ENCODE results near the gene TPCN2.

Gene TPCN2

GRCh38 chr11:69116671-69117070 lies 67.9 kb downstream of the TPCN2 start:
- no peak overlapping the region for H3K27ac ChIP-seq
- in situ Hi-C loops (cut with HindIII; ENCODE audit: low pct_ligation_motif_present, low sequenced_read_pairs) = loop anchor here (10.0 to 25.0 kb wide), 2 partner anchors 118 to 546 kb away; no protein-coding TSS in a partner anchor
- DNase-seq = no peak
- H3K36me3 ChIP-seq (replicated peaks) = no peaks in the 10 kb centered on the region
- no peak for TF ChIP-seq CTCF (IDR thresholded peaks at IDR 0.05; ENCODE audit: low read depth, low read length, missing control alignments)
- no peaks in the 10 kb centered on the region for H3K27me3 ChIP-seq (replicated peaks)
- no peak overlapping the region for H3K4me3 ChIP-seq (ENCODE audit: low read depth, low read length)

GRCh38 chr11:69119190-69119589 lies 70.5 kb downstream of the TPCN2 start:
- H3K27ac ChIP-seq = no peak overlapping the region
- no peaks in the 10 kb centered on the region for H3K27me3 ChIP-seq (replicated peaks)
- no peak for TF ChIP-seq CTCF (IDR thresholded peaks at IDR 0.05; ENCODE audit: low read depth, low read length, missing control alignments)
- H3K4me3 ChIP-seq (ENCODE audit: low read depth, low read length) = no peak overlapping the region
- H3K36me3 ChIP-seq (replicated peaks) = no peaks in the 10 kb centered on the region
- no peak for DNase-seq
- in situ Hi-C loops (cut with HindIII; ENCODE audit: low pct_ligation_motif_present, low sequenced_read_pairs) = loop anchor here (10.0 to 25.0 kb wide), 2 partner anchors 116 to 543 kb away; no protein-coding TSS in a partner anchor

- H3K4me3 ChIP-seq (ENCODE audit: low read depth, low read length) = no peak overlapping the region
- no peaks in the 10 kb centered on the region for H3K27me3 ChIP-seq (replicated peaks)
- no peak for DNase-seq
- no peak overlapping the region for H3K27ac ChIP-seq
- no peak for TF ChIP-seq CTCF (IDR thresholded peaks at IDR 0.05; ENCODE audit: low read depth, low read length, missing control alignments)
- no peaks in the 10 kb centered on the region for H3K36me3 ChIP-seq (replicated peaks)
- in situ Hi-C loops (cut with HindIII; ENCODE audit: low pct_ligation_motif_present, low sequenced_read_pairs) = loop anchor here (25.0 kb wide), 1 partner anchor 542 kb away; no protein-coding TSS in a partner anchor
These were observed 71.6 kb downstream of the TPCN2 start for GRCh38 chr11:69120096-69120875.

- no peak for DNase-seq
- TF ChIP-seq CTCF (IDR thresholded peaks at IDR 0.05; ENCODE audit: low read depth, low read length, missing control alignments) = no peak
- no peak overlapping the region for H3K4me3 ChIP-seq (ENCODE audit: low read depth, low read length)
- no peaks in the 10 kb centered on the region for H3K27me3 ChIP-seq (replicated peaks)
- in situ Hi-C loops (cut with HindIII; ENCODE audit: low pct_ligation_motif_present, low sequenced_read_pairs) = loop anchor here (25.0 kb wide), 1 partner anchor 541 kb away; no protein-coding TSS in a partner anchor
- no peaks in the 10 kb centered on the region for H3K36me3 ChIP-seq (replicated peaks)
- no peak overlapping the region for H3K27ac ChIP-seq
These were observed 72.3 kb downstream of the TPCN2 start for GRCh38 chr11:69121021-69121420.

- Histone ChIP-seq H3K27ac (no peak overlapping the region), H3K27me3 (replicated peaks) (no peaks in the 10 kb centered on the region), H3K4me3 (ENCODE audit: low read depth, low read length) (no peak overlapping the region), H3K36me3 (replicated peaks) (no peaks in the 10 kb centered on the region)
- no peak for TF ChIP-seq CTCF (IDR thresholded peaks at IDR 0.05; ENCODE audit: low read depth, low read length, missing control alignments)
- no peak for DNase-seq
- in situ Hi-C loops (cut with HindIII; ENCODE audit: low pct_ligation_motif_present, low sequenced_read_pairs) = loop anchor here (25.0 kb wide), 1 partner anchor 541 kb away; no protein-coding TSS in a partner anchor
These were observed 73.0 kb downstream of the TPCN2 start for GRCh38 chr11:69121621-69122325.
